CD4-positive, alpha-beta T cell treated with Interleukin-15 for 4 hours (primary cell): ENCODE measurements around the gene DNER.

Experiments used
- DNase-seq: peaks from one replicate; pipeline ENCODE4 v3.0.0-alpha.2; 2020; ENCODE audit warnings: low spot score

DNER gene

GRCh38 chr2:229672021-229672420 is 42.3 kb downstream of the DNER start:
- DNase-seq = no peak

- DNase-seq = no peak
Measured at GRCh38 chr2:229669841-229670240, 44.5 kb downstream of the DNER start.

DNA sequence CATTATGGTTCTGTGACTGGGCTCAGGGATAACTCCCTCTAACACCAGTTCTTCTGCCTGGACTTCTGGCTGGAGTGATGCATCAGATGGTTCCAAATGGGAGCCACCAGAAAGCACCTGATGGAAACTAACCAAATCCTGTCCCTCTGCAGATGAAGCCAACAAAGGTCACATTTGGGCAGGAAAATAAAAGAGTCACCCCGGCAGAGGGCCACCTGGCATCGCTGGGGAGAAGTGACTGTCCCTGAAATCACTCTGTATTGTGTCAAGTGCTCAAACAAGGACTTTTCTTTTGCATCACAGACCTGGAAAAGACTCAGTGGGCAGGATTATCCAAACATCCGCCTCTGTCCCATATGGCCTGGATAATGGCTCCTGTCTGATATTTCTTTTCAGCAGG is 47.5 kb downstream of the DNER start:
- no peak for DNase-seq

DNA sequence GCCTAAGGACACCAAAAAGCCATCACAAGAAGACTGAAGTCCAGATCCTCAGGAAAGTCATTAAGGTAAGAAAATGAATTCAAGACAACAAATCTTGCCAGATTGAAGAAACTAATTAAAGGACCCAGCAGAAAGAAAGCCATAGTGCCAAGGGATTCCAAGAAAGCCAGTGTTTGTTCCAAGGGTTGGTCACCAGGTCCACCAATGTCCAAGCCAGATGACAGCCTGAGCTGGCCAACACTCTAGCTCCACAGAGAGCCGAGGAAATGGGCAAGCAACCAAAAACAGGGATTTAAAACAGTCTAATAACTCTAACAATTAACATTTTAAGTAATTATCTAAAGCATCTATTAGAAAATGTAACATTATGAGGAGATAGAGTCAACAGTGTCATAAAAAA is 49.2 kb downstream of the DNER start:
- DNase-seq = no peak

DNA sequence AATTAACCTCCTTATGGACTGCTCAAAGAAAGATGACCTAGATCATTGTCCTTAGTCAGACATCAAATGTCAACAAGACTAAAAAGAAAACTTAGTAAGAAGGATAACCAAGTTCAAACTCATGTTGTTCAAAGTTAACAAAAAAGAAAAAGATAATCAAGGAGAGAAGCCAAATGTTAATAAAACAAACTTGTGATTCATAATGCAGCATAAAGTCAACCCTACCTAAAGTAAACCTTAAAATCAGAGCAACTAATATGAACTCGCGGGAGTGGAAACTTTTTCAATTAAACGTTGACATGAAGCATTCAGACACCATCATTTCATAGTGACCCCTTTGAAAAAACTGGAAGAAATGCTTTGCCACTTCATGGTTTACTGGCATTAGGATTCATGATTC is 52.9 kb downstream of the DNER start:
- no peak for DNase-seq

- no peak for DNase-seq
Measured at GRCh38 chr2:229660951-229661350, 53.4 kb downstream of the DNER start.

- DNase-seq = no peak
Measured at GRCh38 chr2:229660391-229660790, 54.0 kb downstream of the DNER start.

GRCh38 chr2:229658004-229658403 is 56.4 kb downstream of the DNER start:
- no peak for DNase-seq

DNA sequence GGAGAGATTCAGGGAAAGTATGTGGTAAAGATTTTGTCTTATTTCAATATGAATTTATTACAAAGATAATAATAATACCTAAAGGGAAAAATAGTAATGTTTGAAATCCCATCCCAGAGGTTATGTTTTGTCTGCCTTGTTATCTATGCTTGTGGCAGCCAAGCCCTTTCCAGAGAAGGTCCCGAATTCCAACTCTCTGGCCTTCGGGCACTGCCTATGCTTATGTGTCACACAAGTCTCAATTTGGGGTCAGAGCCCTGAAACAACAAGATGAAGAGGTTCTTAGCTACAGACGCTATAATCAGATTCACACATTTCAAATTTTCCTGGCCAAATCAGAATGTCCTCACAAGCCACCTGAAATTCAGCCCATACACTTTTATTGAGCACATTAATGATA is 59.9 kb downstream of the DNER start:
- no peak for DNase-seq

DNA sequence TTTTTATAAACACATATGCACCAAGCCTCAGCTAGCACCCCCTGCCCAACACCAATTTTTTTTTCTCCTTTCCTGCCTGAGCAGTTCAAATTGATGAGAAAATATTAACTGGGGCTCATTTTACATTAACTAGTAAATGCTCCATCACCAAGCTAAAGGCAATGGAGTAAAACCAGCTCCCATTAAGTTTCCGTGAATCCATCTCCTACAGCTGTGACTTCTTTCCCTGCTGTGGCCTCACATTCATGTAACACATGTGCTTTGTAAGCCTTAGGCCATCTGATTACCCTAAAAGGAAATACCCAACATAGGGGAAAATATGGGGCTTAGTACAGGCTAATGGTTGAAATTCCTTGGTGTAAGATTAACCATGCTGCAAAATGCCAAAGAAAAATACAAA is 60.8 kb downstream of the DNER start:
- no peak for DNase-seq

- no peak for DNase-seq
Measured at GRCh38 chr2:229652796-229653195, 61.6 kb downstream of the DNER start.

DNA sequence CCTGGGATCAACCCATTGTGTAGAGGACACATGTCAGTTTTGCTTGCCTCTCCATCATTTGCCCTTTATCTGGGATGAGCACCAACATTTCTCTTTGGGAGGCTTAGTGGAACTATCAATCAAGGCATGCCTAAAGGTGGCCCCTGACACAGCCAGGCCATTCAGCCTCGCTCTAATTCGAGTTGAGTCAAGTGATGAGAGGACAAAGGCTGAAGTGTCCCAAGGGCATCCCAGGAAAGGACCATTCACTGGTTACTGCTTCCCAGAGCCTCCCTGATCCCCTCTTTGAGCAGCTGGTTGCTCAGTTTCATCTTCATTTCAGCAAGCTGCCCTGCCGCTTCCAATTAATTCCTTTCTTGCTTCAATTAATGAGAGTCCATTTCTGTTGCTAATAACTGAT is 63.5 kb downstream of the DNER start:
- no peak for DNase-seq

- DNase-seq = no peak
Measured at GRCh38 chr2:229650059-229650458, 64.3 kb downstream of the DNER start.

GRCh38 chr2:229646186-229646723 is 68.1 kb downstream of the DNER start:
- no peak for DNase-seq

DNA sequence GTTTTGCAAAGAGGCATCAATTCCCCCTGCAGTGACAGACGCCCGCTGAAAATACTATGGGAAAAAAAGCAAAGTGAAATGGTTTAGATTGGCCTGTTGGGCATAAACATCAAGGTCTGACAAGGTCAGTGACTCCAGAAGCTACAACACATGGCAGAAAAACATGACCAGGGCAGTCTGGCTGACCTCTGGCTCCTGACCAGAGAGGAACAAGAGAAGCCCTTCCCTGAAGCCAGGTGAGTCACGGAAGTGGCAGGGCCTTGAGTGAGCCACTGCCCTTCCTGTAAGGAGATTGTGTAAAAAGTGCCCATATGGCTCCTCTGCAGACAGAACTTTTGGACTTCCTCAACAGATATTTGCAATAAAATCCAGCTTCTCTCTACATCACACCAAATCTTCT is 72.0 kb downstream of the DNER start:
- DNase-seq = no peak

- DNase-seq = no peak
Measured at GRCh38 chr2:229641676-229642075, 72.7 kb downstream of the DNER start.

GRCh38 chr2:229640636-229641035 is 73.7 kb downstream of the DNER start:
- DNase-seq = no peak

DNA sequence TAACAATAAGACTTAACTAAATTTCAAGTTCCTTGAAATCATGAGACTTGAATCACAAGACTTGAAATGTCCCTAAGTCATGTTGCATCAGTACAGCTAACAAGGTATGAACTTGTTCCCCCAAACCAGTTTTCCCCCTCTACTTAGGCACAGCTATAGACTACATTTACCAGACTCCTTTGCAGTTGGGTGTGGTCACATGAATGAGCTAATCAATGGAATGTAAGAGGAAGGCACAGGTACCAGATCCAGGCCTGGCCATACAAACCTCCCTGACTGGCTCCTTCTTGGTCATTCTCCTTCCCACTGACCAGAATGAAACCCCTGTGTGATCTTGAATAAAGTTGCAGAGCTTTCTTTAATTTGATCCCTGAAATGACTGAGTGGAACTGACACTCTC is 77.8 kb downstream of the DNER start:
- no peak for DNase-seq

- DNase-seq = no peak
Measured at GRCh38 chr2:229635371-229635680, 79.0 kb downstream of the DNER start.

DNA sequence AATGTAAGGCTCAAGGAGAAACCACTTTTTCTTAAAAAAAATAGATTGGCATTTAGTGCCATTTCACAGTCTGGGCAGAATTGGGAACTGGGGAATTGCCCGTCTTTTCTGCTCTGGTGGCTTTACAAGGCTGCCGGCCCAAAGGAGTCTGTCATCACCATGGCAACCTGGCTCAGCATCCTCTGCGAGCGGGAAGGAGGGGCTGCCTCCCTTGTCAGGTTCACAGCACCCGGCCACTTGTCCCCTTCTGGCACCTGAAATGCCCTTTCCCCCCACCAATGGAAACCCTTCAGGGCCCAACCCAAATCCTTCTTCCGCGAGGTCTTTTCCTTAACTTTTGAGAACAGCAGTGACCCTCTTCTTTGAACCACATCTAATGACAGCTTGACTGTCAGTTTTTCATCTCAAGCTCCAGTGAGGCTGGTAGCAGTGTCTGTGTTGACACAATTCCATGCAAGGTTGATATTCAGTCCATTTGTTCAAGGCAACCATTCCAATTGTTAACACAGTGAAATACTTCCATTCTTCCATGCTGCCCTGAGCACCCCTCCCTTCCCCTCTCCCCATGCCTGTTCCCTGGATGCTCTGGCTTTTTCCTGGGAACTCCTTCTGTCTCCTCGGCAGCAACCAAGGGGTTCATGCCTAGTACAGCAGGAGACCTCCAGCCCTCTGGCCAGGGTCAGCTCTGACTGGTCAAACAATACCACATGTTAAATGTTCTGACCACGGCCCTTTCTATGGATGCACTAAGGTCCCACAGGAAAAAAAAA is 79.6 kb downstream of the DNER start:
- DNase-seq = no peak

DNA sequence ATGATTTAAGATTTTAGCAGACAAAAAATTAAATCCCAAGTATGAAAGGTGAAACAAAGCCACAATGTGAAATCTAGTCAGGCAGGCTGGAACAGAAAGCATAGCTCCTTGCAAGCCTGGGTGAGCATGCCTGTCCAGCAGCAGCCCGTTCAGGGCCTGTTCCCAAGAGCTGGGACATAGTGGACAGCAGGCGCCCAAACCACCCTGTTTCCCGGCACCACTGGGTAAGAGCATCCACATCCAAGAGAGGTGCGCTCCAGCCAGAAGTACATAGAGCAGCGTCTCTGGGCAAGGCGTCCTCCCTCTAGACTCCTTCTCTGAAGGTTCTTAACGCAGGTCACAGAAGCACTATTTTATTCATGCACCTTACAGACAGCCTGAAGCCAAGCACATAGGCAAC is 80.8 kb downstream of the DNER start:
- no peak for DNase-seq

- no peak for DNase-seq
Measured at GRCh38 chr2:229629039-229629438, 85.3 kb downstream of the DNER start.

DNA sequence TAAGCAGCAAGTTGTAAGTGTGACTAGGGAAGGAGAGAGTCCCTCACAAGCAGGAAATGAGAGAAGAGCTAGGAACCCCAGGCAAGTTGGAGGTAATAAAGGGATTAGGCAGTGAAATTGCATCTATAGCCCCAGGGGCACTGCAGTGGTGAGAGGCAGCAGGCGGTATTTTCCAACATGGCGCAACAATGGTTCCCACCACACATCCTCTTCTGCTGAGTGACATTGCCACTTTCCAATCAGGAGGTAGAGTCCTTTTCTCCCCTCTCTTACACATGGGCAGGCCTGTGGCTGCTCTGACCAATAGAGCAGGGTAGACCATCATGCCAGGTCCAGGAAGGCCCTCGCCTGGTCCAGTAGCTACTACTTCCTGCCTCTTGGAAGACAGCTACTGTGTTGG is 86.6 kb downstream of the DNER start:
- DNase-seq = no peak
